ENCODE data around the gene FBXO8. TPM values are rescaled to one million over a fixed set of nuclear protein-coding genes. Genes with fewer than 3 reads are reported as not detected.

The FBXO8 gene
- total RNA-seq, 3 donors from 2014 or later: 25.1 to 41.2 (median 35.4) TPM

GRCh38 chr4:174213731-174214100 lies 69.8 kb downstream of the FBXO8 start:
- Histone ChIP-seq H3K36me3 (ENCODE audit: low read depth) (no peaks in the 10 kb centered on the region), H3K9me3 (no peaks in the 10 kb centered on the region), H3K4me3 (no peak overlapping the region), H3K4me1 (ENCODE audit: low read depth) (peaks cover 20% of the 10 kb centered on the region)
- intact Hi-C loops (cut with DNase I, micrococcal nuclease): no loop called here
- TF ChIP-seq, protein P1, sequence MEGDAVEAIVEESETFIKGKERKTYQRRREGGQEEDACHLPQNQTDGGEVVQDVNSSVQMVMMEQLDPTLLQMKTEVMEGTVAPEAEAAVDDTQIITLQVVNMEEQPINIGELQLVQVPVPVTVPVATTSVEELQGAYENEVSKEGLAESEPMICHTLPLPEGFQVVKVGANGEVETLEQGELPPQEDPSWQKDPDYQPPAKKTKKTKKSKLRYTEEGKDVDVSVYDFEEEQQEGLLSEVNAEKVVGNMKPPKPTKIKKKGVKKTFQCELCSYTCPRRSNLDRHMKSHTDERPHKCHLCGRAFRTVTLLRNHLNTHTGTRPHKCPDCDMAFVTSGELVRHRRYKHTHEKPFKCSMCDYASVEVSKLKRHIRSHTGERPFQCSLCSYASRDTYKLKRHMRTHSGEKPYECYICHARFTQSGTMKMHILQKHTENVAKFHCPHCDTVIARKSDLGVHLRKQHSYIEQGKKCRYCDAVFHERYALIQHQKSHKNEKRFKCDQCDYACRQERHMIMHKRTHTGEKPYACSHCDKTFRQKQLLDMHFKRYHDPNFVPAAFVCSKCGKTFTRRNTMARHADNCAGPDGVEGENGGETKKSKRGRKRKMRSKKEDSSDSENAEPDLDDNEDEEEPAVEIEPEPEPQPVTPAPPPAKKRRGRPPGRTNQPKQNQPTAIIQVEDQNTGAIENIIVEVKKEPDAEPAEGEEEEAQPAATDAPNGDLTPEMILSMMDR (IDR thresholded peaks at IDR 0.05): no peak
- no peak for ATAC-seq
- DNase-seq: no peak

- intact Hi-C loops (cut with DNase I, micrococcal nuclease): no loop called here
- TF ChIP-seq, protein P1 (IDR thresholded peaks at IDR 0.05): no peak
Measured at GRCh38 chr4:174212061-174212460, 71.4 kb downstream of the FBXO8 start.

DNA sequence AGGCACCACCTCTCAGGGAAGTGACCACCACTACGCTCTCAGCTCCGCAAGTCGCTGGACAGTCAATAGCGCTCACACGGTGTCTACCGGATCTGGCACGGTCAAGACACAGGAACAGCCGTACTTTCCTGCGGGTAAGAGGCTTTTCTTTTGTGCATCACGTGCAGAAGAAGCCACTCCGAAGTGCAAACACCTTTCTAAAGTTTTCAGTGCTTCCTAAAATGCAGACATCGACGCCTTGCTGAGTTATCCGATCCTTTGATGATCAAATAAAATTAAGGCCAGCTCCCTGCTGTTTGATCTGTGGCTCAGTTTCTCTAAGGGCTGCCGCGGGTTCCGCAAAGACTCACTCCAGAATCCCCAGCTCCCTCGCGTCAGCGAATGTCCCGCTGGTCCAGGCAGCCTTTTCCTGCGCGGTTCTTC lies 71.8 kb downstream of the FBXO8 start:
- ATAC-seq (no peak), DNase-seq (no peak)
- TF ChIP-seq, protein P1 (IDR thresholded peaks at IDR 0.05): no peak
- H3K4me1 ChIP-seq (ENCODE audit: low read depth): peaks cover 12% of the 10 kb centered on the region
- H3K4me3 ChIP-seq: no peak overlapping the region
- intact Hi-C loops (cut with DNase I, micrococcal nuclease): no loop called here
- no peaks in the 10 kb centered on the region for H3K9me3 ChIP-seq
- no peaks in the 10 kb centered on the region for H3K36me3 ChIP-seq (ENCODE audit: low read depth)

More at GRCh38 chr4:174212061-174212460, 71.4 kb downstream of the FBXO8 start:
- Histone ChIP-seq H3K4me1 (ENCODE audit: low read depth) (peaks cover 12% of the 10 kb centered on the region), H3K36me3 (ENCODE audit: low read depth) (no peaks in the 10 kb centered on the region), H3K4me3 (no peak overlapping the region), H3K9me3 (no peaks in the 10 kb centered on the region)
- ATAC-seq: no peak
- no peak for DNase-seq

- TF ChIP-seq, protein P1 (IDR thresholded peaks at IDR 0.05): no peak
- ATAC-seq (no peak), DNase-seq (no peak)
- intact Hi-C loops (cut with DNase I, micrococcal nuclease): no loop called here
- Histone ChIP-seq H3K36me3 (ENCODE audit: low read depth) (no peaks in the 10 kb centered on the region), H3K4me1 (ENCODE audit: low read depth) (peaks cover 12% of the 10 kb centered on the region), H3K4me3 (no peak overlapping the region), H3K9me3 (no peaks in the 10 kb centered on the region)
Measured at GRCh38 chr4:174210952-174211490, 72.4 kb downstream of the FBXO8 start.

DNA sequence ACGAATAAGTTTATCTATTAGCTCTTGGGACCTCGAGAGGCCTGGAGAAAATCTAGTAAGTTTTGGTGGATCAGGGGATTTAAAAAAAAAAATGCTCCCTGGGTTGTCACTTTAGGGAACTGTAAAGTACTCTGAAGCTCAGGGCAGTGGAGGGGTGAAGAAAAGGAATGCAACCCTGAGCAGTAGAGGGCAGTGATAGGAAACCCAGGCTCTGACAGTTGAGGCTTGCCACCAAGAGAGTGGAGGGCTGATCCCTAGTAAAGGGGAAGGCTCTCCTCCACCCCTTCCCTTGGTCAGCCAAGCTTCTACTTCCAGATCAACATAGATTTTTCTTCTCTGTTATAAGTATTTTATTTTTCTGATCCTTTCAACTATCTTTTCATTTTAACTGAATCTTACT lies 73.1 kb downstream of the FBXO8 start:
- H3K4me1 ChIP-seq (ENCODE audit: low read depth): peaks cover 12% of the 10 kb centered on the region
- intact Hi-C loops (cut with DNase I, micrococcal nuclease): no loop called here
- TF ChIP-seq, protein P1 (IDR thresholded peaks at IDR 0.05): no peak
- H3K9me3 ChIP-seq: no peaks in the 10 kb centered on the region
- no peak overlapping the region for H3K4me3 ChIP-seq
- H3K36me3 ChIP-seq (ENCODE audit: low read depth): no peaks in the 10 kb centered on the region
- DNase-seq: no peak
- no peak for ATAC-seq

- ATAC-seq (no peak), DNase-seq (no peak)
- Histone ChIP-seq H3K4me3 (no peak overlapping the region), H3K9me3 (no peaks in the 10 kb centered on the region), H3K36me3 (ENCODE audit: low read depth) (no peaks in the 10 kb centered on the region), H3K4me1 (ENCODE audit: low read depth) (peaks cover 6% of the 10 kb centered on the region)
- TF ChIP-seq, protein P1 (IDR thresholded peaks at IDR 0.05): no peak
- intact Hi-C loops (cut with DNase I, micrococcal nuclease): no loop called here
Measured at GRCh38 chr4:174209341-174209740, 74.1 kb downstream of the FBXO8 start.
